ENCODE data around the gene HMGB1.

The HMGB1 gene

DNA sequence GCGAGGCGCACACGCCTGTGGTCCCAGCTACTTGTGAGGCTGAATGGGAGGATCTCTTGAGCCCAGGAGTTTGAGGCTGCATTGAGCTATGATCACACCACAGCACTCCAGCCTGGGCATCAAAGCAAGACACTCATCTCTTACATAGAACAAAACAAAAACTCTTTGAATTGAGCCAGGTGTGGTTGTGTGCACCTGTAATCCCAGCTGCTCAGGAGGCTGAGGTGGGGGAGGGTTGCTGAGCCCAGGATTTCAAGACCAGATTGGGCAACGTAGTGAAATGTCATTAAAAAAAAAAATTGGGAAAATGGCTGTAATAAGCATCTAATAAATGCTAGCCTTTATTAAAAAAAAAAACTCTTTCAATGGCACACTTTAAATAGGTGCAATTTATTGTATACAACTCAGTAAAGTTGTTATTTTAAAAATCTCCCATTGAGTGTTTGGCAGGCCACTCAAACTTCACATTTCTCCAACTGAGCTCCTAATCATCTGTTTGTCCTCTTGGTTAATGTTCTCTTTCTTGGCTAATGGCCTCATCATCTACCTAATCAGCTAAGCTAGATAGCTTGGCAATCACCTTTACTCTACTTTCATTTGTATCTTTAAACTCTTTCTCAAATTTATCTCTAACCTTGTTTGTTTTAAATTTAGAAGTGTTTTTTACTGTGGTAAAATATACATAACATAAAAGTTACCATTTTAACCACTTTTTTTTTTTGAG, 28.1 kb upstream of the HMGB1 start:
- H3K9me3 ChIP-seq (ENCODE audit: insufficient read depth, low read depth, low read length): no peaks in the 10 kb centered on the region
- no peaks in the 10 kb centered on the region for H3F3A ChIP-seq (ENCODE audit: low read depth)
- no peak overlapping the region for H2AFZ ChIP-seq (ENCODE audit: low read length)
- H3K9ac ChIP-seq (ENCODE audit: low read depth, low read length, poor library complexity, severe bottlenecking): no peak overlapping the region
- no peak for TF ChIP-seq EZH2phosphoT487 (IDR thresholded peaks at IDR 0.05; ENCODE audit: borderline replicate concordance)
- TF ChIP-seq, protein P1, sequence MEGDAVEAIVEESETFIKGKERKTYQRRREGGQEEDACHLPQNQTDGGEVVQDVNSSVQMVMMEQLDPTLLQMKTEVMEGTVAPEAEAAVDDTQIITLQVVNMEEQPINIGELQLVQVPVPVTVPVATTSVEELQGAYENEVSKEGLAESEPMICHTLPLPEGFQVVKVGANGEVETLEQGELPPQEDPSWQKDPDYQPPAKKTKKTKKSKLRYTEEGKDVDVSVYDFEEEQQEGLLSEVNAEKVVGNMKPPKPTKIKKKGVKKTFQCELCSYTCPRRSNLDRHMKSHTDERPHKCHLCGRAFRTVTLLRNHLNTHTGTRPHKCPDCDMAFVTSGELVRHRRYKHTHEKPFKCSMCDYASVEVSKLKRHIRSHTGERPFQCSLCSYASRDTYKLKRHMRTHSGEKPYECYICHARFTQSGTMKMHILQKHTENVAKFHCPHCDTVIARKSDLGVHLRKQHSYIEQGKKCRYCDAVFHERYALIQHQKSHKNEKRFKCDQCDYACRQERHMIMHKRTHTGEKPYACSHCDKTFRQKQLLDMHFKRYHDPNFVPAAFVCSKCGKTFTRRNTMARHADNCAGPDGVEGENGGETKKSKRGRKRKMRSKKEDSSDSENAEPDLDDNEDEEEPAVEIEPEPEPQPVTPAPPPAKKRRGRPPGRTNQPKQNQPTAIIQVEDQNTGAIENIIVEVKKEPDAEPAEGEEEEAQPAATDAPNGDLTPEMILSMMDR (conservative IDR thresholded peaks at IDR 0.05; ENCODE audit: low read length): no peak
- H3K36me3 ChIP-seq (ENCODE audit: insufficient read depth, low read length): no peaks in the 10 kb centered on the region
- H3K27me3 ChIP-seq (ENCODE audit: insufficient read depth, low read length, poor library complexity, severe bottlenecking): no peaks in the 10 kb centered on the region
- H3K9me2 ChIP-seq (replicated peaks; ENCODE audit: low read depth, low read length): no peaks in the 10 kb centered on the region
- H4K20me1 ChIP-seq (ENCODE audit: insufficient read depth, low read length, poor library complexity, severe bottlenecking): no peaks in the 10 kb centered on the region
- no peaks in the 10 kb centered on the region for H3K79me2 ChIP-seq (ENCODE audit: insufficient read depth, low read length)
- H3K4me3 ChIP-seq (ENCODE audit: low read length, poor library complexity, severe bottlenecking): no peak overlapping the region
- H3K4me2 ChIP-seq (ENCODE audit: low read depth, low read length, poor library complexity, severe bottlenecking): no peak overlapping the region
- no peaks in the 10 kb centered on the region for H3K4me1 ChIP-seq (ENCODE audit: insufficient read depth, low read length, poor library complexity, severe bottlenecking)

DNA sequence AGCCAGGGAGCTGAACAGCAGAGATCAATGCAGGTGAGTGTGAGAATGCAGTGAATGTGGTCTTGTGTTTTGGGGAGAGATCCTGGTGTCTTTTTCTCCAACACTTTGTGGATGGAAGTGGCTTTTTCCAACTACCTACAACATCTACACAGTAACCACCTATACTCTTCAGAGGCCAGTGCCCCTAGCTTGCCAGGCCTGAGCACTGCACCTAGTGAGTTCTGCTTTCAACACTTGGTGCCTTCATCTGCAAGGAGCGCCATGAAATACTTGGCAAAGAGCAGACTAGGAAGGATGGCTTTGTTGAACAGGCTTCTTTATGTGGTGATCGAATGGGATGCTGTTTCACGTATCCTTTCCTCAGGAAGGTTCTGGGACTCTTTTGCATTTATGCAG, 21.3 kb upstream of the HMGB1 start:
- TF ChIP-seq, protein P1 (conservative IDR thresholded peaks at IDR 0.05; ENCODE audit: low read length): no peak
- no peak for TF ChIP-seq EZH2phosphoT487 (IDR thresholded peaks at IDR 0.05; ENCODE audit: borderline replicate concordance)
- Histone ChIP-seq H3K4me2 (ENCODE audit: low read depth, low read length, poor library complexity, severe bottlenecking) (no peak overlapping the region), H3K27me3 (ENCODE audit: insufficient read depth, low read length, poor library complexity, severe bottlenecking) (no peaks in the 10 kb centered on the region), H2AFZ (ENCODE audit: low read length) (no peak overlapping the region), H3K4me1 (ENCODE audit: insufficient read depth, low read length, poor library complexity, severe bottlenecking) (no peaks in the 10 kb centered on the region), H3K9ac (ENCODE audit: low read depth, low read length, poor library complexity, severe bottlenecking) (no peak overlapping the region), H3K9me3 (ENCODE audit: insufficient read depth, low read depth, low read length) (no peaks in the 10 kb centered on the region), H3K79me2 (ENCODE audit: insufficient read depth, low read length) (no peaks in the 10 kb centered on the region), H3K4me3 (ENCODE audit: low read length, poor library complexity, severe bottlenecking) (no peak overlapping the region), H3K9me2 (replicated peaks; ENCODE audit: low read depth, low read length) (no peaks in the 10 kb centered on the region), H3K36me3 (ENCODE audit: insufficient read depth, low read length) (no peaks in the 10 kb centered on the region), H3F3A (ENCODE audit: low read depth) (no peaks in the 10 kb centered on the region), H4K20me1 (ENCODE audit: insufficient read depth, low read length, poor library complexity, severe bottlenecking) (no peaks in the 10 kb centered on the region)

DNA sequence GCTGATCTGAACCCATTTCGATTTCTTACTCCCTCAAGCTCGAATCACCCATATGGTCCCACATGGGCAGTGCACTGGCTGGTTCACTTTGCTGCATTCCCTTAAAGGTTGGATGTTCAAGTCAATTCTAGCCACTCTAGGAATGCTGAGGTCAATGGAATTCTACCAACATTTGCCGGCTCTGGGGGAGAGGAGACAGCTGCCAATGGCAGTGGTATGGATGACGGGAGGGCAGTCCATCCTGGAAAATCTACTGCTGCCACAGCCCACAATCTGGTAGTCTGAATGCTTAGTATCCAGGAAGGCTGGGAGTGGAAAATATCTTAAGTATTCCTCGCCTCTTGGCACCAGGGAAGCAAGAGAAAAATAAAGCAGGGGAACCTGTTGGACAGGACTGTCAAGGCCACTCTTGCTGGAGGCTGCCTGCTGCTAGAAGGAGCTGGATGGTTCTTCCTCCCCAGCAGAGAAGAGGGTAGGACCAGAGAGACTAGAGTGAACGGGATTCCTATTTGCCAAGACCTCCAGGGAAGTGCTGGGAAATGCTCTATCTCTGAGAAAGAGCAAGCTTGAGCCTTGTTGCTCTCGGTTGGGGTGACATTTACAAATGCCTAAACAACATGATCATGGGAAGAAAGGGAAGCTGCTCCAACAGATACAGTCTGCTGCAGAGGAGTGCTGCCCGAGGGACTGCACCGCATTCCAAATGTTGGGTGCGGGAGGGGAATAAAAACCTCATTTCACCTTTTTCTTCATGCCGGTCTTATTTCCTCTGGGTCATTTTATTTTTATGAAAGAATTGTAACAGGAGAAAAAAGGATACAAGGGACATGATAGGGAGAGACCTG, 20.7 kb upstream of the HMGB1 start:
- no peak overlapping the region for H3K9ac ChIP-seq (ENCODE audit: low read depth, low read length, poor library complexity, severe bottlenecking)
- TF ChIP-seq, protein P1 (conservative IDR thresholded peaks at IDR 0.05; ENCODE audit: low read length): no peak
- TF ChIP-seq EZH2phosphoT487 (IDR thresholded peaks at IDR 0.05; ENCODE audit: borderline replicate concordance): no peak
- no peaks in the 10 kb centered on the region for H3K79me2 ChIP-seq (ENCODE audit: insufficient read depth, low read length)
- no peaks in the 10 kb centered on the region for H3K9me2 ChIP-seq (replicated peaks; ENCODE audit: low read depth, low read length)
- H2AFZ ChIP-seq (ENCODE audit: low read length): no peak overlapping the region
- no peaks in the 10 kb centered on the region for H3K9me3 ChIP-seq (ENCODE audit: insufficient read depth, low read depth, low read length)
- H3K4me1 ChIP-seq (ENCODE audit: insufficient read depth, low read length, poor library complexity, severe bottlenecking): no peaks in the 10 kb centered on the region
- H3F3A ChIP-seq (ENCODE audit: low read depth): no peaks in the 10 kb centered on the region
- H4K20me1 ChIP-seq (ENCODE audit: insufficient read depth, low read length, poor library complexity, severe bottlenecking): no peaks in the 10 kb centered on the region
- H3K27me3 ChIP-seq (ENCODE audit: insufficient read depth, low read length, poor library complexity, severe bottlenecking): no peaks in the 10 kb centered on the region
- no peak overlapping the region for H3K4me2 ChIP-seq (ENCODE audit: low read depth, low read length, poor library complexity, severe bottlenecking)
- H3K4me3 ChIP-seq (ENCODE audit: low read length, poor library complexity, severe bottlenecking): no peak overlapping the region
- H3K36me3 ChIP-seq (ENCODE audit: insufficient read depth, low read length): no peaks in the 10 kb centered on the region
